MM.1S (cell line): ENCODE results near the gene CCL13.

ENCODE experiments used
- DNase-seq: peaks from one replicate; pipeline ENCODE4 v3.0.0-alpha.2; 2015
- H2AFZ ChIP-seq: fragments of 300-600 bp; sonication (generic); 2 replicates; pipeline ENCODE4 v1.6.0; 2016; ENCODE audit warnings: antibody characterized with exemption, low read length
- H3F3A ChIP-seq: fragments of 300-600 bp; sonication (generic); 2 replicates; pipeline ENCODE4 v1.6.1; 2016; ENCODE audit warnings: mild to moderate bottlenecking, antibody characterized with exemption, low read length, moderate library complexity, mixed read lengths; ENCODE audit not compliant: insufficient read depth
- H3K27ac ChIP-seq: fragments of 300-600 bp; sonication (generic); 2 replicates; pipeline ENCODE4 v1.5.1; 2016; ENCODE audit warnings: mild to moderate bottlenecking, low read length
- H3K27me3 ChIP-seq: fragments of 300-600 bp; sonication (generic); replicated peaks from 2 replicates; pipeline ENCODE4 v1.6.0; 2016; ENCODE audit warnings: low read length; ENCODE audit not compliant: insufficient read depth
- H3K36me3 ChIP-seq: fragments of 300-600 bp; sonication (generic); replicated peaks from 2 replicates; pipeline ENCODE4 v1.6.1; 2016; ENCODE audit warnings: mild to moderate bottlenecking, low read length, mixed read lengths; ENCODE audit not compliant: insufficient read depth
- H3K4me1 ChIP-seq: fragments of 300-600 bp; sonication (generic); 2 replicates; pipeline ENCODE4 v1.6.1; 2016; ENCODE audit warnings: low read length, mixed read lengths
- H3K4me2 ChIP-seq: fragments of 300-600 bp; sonication (generic); 2 replicates; pipeline ENCODE4 v1.6.0; 2016; ENCODE audit warnings: low read depth, low read length
- H3K4me3 ChIP-seq: fragments of 300-600 bp; sonication (generic); 2 replicates; pipeline ENCODE4 v1.5.1; 2016; ENCODE audit warnings: low read length, mixed read lengths
- H3K79me2 ChIP-seq: fragments of 300-600 bp; sonication (generic); 2 replicates; pipeline ENCODE4 v1.6.1; 2016; ENCODE audit warnings: mixed run types, low read length, mixed read lengths
- H3K9ac ChIP-seq: fragments of 300-600 bp; sonication (generic); 2 replicates; pipeline ENCODE4 v1.6.1; 2016; ENCODE audit warnings: low read length, mixed read lengths
- H3K9me2 ChIP-seq: fragments of 300-600 bp; sonication (generic); replicated peaks from 2 replicates; pipeline ENCODE4 v1.6.1; 2016; ENCODE audit warnings: mild to moderate bottlenecking, low read length, mixed read lengths; ENCODE audit not compliant: insufficient read depth
- H3K9me3 ChIP-seq: fragments of 300-600 bp; sonication (generic); replicated peaks from 2 replicates; pipeline ENCODE4 v1.6.1; 2016; ENCODE audit warnings: mild to moderate bottlenecking, low read length, mixed read lengths; ENCODE audit not compliant: insufficient read depth
- H4K20me1 ChIP-seq: fragments of 300-600 bp; sonication (generic); 2 replicates; pipeline ENCODE4 v1.6.1; 2016; ENCODE audit warnings: mild to moderate bottlenecking, low read length, moderate library complexity, mixed read lengths; ENCODE audit not compliant: insufficient read depth
- EZH2 ChIP-seq: fragments of 300-600 bp; sonication (generic); optimal IDR thresholded peaks from 2 replicates; pipeline ENCODE3; 2017; ENCODE audit warnings: low read depth, mild to moderate bottlenecking, antibody characterized with exemption, low read length, mixed read lengths
- EZH2phosphoT487 ChIP-seq: fragments of 300-600 bp; sonication (generic); IDR thresholded peaks from 2 replicates; pipeline ENCODE4 v1.6.1; 2018; ENCODE audit warnings: antibody characterized with exemption, low read length
- TF ChIP-seq, protein P1 (sequence below): fragments of 300-600 bp; sonication (generic); IDR thresholded peaks from 2 replicates; pipeline ENCODE4 v1.5.1; 2016; ENCODE audit warnings: antibody characterized with exemption, low read length, mixed read lengths

The CCL13 gene

DNA sequence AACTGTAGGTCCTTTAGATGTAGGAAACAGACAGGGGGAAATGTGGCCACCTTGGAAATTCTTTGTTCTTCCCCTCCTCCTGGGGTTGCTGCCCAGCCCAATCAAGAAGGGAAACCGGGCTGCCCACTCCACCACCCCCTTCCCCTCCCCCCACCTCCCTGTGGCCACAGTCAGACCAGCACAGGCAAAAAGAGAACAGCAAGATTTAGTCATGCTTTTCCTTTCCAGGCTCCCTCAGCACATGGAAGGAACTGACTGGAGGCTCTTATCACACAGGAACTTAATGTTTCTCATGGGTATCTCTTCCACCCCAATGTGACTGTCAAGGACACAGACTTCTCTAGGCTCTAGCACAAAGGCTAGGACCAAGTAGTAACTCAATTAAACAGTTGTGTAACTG, 9.7 kb downstream of the CCL13 start:
- peaks cover 63% of the 10 kb centered on the region for H3F3A ChIP-seq
- H3K9me3 ChIP-seq = no peaks in the 10 kb centered on the region
- H3K9me2 ChIP-seq = no peaks in the 10 kb centered on the region
- H3K36me3 ChIP-seq = no peaks in the 10 kb centered on the region
- H3K4me1 ChIP-seq = peaks cover 97% of the 10 kb centered on the region
- TF ChIP-seq, protein P1, sequence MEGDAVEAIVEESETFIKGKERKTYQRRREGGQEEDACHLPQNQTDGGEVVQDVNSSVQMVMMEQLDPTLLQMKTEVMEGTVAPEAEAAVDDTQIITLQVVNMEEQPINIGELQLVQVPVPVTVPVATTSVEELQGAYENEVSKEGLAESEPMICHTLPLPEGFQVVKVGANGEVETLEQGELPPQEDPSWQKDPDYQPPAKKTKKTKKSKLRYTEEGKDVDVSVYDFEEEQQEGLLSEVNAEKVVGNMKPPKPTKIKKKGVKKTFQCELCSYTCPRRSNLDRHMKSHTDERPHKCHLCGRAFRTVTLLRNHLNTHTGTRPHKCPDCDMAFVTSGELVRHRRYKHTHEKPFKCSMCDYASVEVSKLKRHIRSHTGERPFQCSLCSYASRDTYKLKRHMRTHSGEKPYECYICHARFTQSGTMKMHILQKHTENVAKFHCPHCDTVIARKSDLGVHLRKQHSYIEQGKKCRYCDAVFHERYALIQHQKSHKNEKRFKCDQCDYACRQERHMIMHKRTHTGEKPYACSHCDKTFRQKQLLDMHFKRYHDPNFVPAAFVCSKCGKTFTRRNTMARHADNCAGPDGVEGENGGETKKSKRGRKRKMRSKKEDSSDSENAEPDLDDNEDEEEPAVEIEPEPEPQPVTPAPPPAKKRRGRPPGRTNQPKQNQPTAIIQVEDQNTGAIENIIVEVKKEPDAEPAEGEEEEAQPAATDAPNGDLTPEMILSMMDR = no peak
- TF ChIP-seq EZH2 (no peak), EZH2phosphoT487 (no peak)
- H3K27me3 ChIP-seq = no peaks in the 10 kb centered on the region
- H3K79me2 ChIP-seq = no peaks in the 10 kb centered on the region
- H3K4me2 ChIP-seq = peak overlapping the region; percentile 50
- H4K20me1 ChIP-seq = no peaks in the 10 kb centered on the region
- no peak overlapping the region for H2AFZ ChIP-seq
- no peak overlapping the region for H3K4me3 ChIP-seq
- DNase-seq = peak; percentile 50
- peak overlapping the region; percentile 87 for H3K27ac ChIP-seq
- peak overlapping the region; percentile 59 for H3K9ac ChIP-seq

DNA sequence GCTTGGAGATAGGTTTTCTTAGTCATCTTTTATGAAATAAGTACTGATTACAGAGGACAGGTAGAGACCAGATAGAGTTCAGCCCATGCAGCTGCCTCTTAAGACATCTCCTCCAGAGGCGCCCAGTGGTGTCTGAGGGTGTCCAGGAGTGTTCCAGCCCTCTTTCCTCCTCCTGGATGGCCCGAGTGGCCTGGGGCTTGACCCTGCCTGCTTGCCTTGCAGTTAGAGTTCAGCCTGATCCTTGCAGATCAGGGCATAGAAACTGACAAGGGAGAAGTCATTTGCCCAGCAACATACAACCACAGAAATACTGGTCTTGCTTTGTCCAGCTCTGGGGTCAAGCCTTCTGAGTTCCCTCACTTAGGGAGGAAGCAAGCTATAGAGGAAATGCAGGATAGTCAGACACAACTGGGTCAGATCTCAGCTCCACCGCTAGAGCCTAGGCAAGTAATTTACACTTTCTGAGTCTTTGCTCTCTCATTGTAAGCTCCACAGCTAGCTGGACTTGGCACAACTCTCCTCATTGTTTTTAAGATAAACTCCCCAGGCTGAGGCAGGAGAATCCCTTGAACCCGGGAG, 10.3 kb downstream of the CCL13 start:
- peaks cover 98% of the 10 kb centered on the region for H3K4me1 ChIP-seq
- peak overlapping the region; percentile 50; the same call in 1 of the 2 replicates for H3K4me2 ChIP-seq
- TF ChIP-seq, protein P1 = no peak
- TF ChIP-seq EZH2 (no peak), EZH2phosphoT487 (no peak)
- H3K9me2 ChIP-seq = no peaks in the 10 kb centered on the region
- no peaks in the 10 kb centered on the region for H3K27me3 ChIP-seq
- H3K36me3 ChIP-seq = no peaks in the 10 kb centered on the region
- peak overlapping the region; percentile 59 for H3K9ac ChIP-seq
- H3K9me3 ChIP-seq = no peaks in the 10 kb centered on the region
- no peak overlapping the region for H2AFZ ChIP-seq
- H3K79me2 ChIP-seq = no peaks in the 10 kb centered on the region
- H4K20me1 ChIP-seq = no peaks in the 10 kb centered on the region
- H3K27ac ChIP-seq = peak overlapping the region; percentile 87
- H3K4me3 ChIP-seq = no peak overlapping the region
- H3F3A ChIP-seq = peaks cover 69% of the 10 kb centered on the region
- no peak for DNase-seq

DNA sequence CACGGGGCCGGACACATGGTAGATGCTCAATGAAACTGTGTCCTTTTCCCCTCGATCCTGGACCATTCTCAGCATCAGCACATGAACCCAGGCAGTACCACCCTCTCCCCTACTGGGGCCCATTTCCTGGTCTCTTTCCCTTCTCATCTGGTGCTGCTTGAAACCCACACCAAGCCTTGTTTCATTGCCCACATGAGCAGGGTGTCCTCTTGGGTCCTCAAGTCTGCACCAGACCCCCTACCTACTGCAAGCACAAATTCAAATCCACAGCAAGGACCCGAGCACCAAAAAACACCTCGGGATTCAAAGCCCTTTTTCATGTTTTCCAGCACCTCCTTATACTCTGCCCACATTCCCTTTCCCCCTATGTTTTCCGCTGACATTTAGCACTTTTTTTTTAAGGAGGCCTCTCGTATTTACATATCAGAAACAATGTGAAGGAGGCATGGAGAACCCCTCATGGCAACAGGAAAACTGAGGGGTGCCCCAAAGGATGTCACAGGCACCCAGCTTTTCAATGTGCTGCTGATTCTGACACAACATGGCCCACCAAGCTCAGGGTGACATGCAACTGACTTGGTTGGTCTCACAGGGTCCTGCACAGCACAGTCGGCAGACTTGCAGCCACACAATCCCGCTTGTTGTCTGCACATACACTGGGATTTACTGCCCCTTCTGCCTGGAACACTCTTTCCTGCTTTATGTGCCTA, 11.4 kb downstream of the CCL13 start:
- no peaks in the 10 kb centered on the region for H3K36me3 ChIP-seq
- peaks cover 80% of the 10 kb centered on the region for H3F3A ChIP-seq
- H3K9me3 ChIP-seq = no peaks in the 10 kb centered on the region
- peak overlapping the region; percentile 87; the same call in 1 of the 2 replicates for H3K27ac ChIP-seq
- no peaks in the 10 kb centered on the region for H3K79me2 ChIP-seq
- no peak overlapping the region for H3K4me2 ChIP-seq
- peaks cover 98% of the 10 kb centered on the region for H3K4me1 ChIP-seq
- no peaks in the 10 kb centered on the region for H3K9me2 ChIP-seq
- H3K4me3 ChIP-seq = no peak overlapping the region
- H2AFZ ChIP-seq = no peak overlapping the region
- no peak for DNase-seq
- no peaks in the 10 kb centered on the region for H3K27me3 ChIP-seq
- H3K9ac ChIP-seq = no peak overlapping the region
- no peaks in the 10 kb centered on the region for H4K20me1 ChIP-seq
- TF ChIP-seq, protein P1 = no peak
- TF ChIP-seq EZH2phosphoT487 = no peak
- TF ChIP-seq EZH2 = no peak
